GM12875 (cell line): ENCODE results near the gene CAMK2D.

Source experiments
- H3K4me3 ChIP-seq: one replicate; pipeline ENCODE4 v1.5.1; 2011; ENCODE audit warnings: low read depth, low read length, control low read depth
- TF ChIP-seq, protein P1 (sequence below): IDR thresholded peaks from 2 replicates; pipeline ENCODE4 v1.5.1; 2011; ENCODE audit warnings: low read depth, mild to moderate bottlenecking, control low read depth, inconsistent platforms, low read length, moderate library complexity, borderline replicate concordance; ENCODE audit not compliant: insufficient read depth

Gene CAMK2D

DNA sequence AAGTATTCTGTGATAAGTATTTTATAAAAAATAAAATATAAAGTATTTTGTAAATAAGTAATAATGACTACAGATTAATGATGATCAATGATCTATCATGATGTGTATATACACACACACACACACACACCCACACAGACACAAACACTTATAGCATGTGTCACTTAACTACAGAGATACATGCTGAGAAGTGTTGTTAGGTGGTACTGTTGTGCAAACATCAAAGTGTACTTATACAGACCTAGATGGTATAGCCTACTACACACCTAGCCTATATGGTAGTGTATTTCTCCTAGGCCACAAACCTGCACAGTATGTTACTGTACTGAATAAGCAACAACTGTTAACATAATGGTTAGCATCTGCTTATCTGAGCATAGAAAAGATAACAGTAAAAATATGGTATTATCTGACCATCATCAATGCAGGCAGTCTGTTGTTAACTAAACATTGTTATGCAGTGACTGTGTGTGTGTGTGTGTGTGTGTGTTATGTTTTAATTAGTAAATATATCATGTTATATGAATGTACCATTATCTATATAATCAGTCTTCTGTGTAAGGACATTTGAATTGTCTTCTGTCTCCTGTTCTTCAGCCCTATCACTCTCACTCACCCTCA is 138.2 kb downstream of the CAMK2D start:
- TF ChIP-seq, protein P1, sequence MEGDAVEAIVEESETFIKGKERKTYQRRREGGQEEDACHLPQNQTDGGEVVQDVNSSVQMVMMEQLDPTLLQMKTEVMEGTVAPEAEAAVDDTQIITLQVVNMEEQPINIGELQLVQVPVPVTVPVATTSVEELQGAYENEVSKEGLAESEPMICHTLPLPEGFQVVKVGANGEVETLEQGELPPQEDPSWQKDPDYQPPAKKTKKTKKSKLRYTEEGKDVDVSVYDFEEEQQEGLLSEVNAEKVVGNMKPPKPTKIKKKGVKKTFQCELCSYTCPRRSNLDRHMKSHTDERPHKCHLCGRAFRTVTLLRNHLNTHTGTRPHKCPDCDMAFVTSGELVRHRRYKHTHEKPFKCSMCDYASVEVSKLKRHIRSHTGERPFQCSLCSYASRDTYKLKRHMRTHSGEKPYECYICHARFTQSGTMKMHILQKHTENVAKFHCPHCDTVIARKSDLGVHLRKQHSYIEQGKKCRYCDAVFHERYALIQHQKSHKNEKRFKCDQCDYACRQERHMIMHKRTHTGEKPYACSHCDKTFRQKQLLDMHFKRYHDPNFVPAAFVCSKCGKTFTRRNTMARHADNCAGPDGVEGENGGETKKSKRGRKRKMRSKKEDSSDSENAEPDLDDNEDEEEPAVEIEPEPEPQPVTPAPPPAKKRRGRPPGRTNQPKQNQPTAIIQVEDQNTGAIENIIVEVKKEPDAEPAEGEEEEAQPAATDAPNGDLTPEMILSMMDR: no peak
- no peak overlapping the region for H3K4me3 ChIP-seq

DNA sequence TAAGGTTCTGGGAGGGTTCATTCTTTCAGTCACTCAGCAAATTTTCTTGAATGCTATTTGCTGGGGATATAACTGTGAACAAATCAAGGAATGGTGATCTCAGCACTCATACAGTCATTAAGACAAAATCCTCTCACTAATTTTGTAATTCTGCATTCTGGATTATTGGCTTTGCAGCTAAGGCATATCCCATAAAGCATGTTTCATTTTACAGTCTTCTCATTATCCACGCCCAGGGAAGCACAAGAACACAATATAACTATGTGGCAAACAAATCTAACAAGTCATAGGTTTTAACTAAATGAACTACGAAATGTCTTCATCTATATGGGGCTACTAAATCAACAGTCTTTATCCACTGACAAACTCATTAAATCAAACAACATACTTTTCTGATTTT is 139.9 kb downstream of the CAMK2D start:
- TF ChIP-seq, protein P1: no peak
- H3K4me3 ChIP-seq: no peak overlapping the region

DNA sequence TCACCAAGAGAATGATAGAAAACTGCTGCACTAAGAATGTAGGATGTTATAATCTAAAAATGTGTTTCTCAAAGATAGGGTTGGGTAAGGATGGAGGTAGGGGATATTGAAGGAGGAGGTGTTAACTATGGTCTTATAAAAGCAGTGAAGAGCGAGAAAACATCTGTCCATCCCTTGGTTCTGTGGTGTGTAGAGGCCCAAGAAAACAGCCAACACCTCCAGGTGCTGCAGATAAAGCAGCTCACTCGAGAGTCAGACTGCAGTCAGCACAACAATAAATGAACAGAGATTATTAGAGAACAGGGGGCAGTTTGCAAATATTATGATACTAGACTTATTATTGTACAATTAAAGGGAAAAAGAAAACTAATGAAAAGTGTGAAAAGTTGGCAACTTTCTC is 141.5 kb downstream of the CAMK2D start:
- H3K4me3 ChIP-seq: no peak overlapping the region
- TF ChIP-seq, protein P1: no peak

DNA sequence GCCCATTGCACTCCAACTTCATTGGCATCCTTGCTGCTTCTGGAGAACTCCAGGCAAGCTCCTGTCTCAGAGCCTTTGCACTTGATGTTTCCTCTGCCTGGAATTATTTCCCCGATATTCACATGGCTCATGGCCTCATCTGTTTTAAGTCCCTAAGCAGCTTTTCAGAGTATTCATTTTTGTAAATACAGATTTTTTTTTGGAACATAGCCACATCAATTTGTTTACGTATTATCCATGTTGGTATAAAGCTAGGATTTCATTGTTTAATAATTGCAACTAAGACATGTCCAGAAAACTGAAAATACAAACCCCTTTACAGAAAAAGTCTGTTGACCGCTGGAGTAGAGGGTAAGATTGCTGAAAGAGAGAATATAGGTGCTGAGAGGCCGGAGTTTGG is 142.0 kb downstream of the CAMK2D start:
- TF ChIP-seq, protein P1: no peak
- H3K4me3 ChIP-seq: no peak overlapping the region

DNA sequence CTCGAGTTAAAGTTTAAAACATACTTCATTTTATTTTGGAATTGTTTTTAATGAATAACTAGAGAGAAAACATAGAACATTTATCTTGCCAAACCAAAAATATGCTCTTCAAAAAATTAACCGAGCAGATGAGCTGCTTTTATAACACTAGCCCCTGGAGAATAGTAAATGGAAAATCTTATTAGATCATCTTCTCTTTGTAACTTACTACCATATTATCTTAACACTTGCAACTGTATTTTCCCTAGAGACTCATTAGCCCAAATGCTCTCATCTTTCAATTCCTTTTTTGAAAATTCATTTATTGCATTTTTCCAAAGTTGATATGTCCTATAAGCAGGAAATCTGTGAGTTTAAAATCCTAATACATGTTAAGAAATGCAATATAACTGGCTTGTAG is 143.3 kb downstream of the CAMK2D start:
- no peak overlapping the region for H3K4me3 ChIP-seq
- TF ChIP-seq, protein P1: no peak

DNA sequence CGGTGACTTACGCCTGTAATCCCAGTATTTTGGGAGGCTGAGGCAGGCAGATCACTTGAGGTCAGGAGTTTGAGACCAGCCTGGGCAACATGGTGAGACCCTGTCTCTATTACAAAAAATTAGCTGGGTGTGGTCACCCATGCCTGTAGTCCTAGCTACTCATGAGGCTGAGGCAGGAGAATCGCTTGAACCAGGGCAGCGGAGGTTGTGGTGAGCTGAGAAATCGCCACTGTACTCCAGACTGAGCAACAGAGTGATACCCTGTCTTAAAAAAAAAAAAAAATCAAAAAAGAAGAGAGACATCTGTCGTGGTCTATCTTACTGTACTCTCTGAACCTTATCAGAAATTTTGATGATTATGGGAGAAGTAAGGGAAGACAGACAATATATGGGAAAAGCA is 144.3 kb downstream of the CAMK2D start:
- TF ChIP-seq, protein P1: no peak
- no peak overlapping the region for H3K4me3 ChIP-seq

DNA sequence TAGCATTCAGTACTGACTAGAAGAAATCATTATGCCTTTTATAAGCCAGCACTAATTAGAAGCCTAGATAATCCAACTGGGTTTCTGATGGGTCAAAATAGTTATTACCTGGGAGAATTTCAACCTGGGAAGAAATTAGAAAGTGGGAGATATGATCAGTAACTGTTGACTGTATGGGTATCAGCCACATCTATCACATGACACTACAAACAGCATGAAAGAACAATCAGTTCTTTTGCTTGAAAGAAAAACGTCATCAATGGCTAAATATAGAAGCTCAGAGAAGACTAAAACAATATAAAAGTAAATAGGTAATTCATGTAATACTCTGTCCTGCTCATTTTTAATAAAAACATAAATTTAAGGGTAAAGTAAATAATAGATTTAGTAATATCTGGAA is 145.1 kb downstream of the CAMK2D start:
- H3K4me3 ChIP-seq: no peak overlapping the region
- TF ChIP-seq, protein P1: no peak
